ENCODE measurements around the gene RNF133. TPM values are rescaled to one million over a fixed set of nuclear protein-coding genes. Genes with fewer than 3 reads are reported as not detected.

Gene RNF133
- not detected in 2 replicates for total RNA-seq
- total RNA-seq (2013) = not detected
- polyA plus RNA-seq = not detected in 2 replicates
- not detected in 2 replicates for polyA minus RNA-seq

- Histone ChIP-seq H3K79me2 (ENCODE audit: control insufficient read depth, insufficient read depth, low read length) (no peaks in the 10 kb centered on the region), H3K27me3 (replicated peaks in 1 of 4; ENCODE audit: control extremely low read depth in 1 of 4, control insufficient read depth in 3 of 4, insufficient read depth in 4 of 4, low read length in 3 of 4) (no peaks in the 10 kb centered on the region), H2AFZ (ENCODE audit: insufficient read depth, low read depth, low read length, poor library complexity, severe bottlenecking) (no peak within 1 kb of the TSS), H3K27ac (ENCODE audit: low read length in 2 of 2) (no peak within 1 kb of the TSS), H3K9me3 (ENCODE audit: control extremely low read depth in 1 of 3, control insufficient read depth in 2 of 3, insufficient read depth in 1 of 3, low read length in 2 of 3) (peaks cover 0 to 3% (median 0%) of the 10 kb centered on the region in 3 donors), H4K20me1 (ENCODE audit: control insufficient read depth, insufficient read depth, low read length, poor library complexity, severe bottlenecking) (no peaks in the 10 kb centered on the region), H3K4me2 (replicated peaks; ENCODE audit: low read depth, low read length, poor library complexity, severe bottlenecking) (no peak within 1 kb of the TSS), H3K4me3 (ENCODE audit: control extremely low read depth in 1 of 5, extremely low read depth in 1 of 5, insufficient read depth in 1 of 5, low read depth in 2 of 5, low read length in 4 of 5) (no peak within 1 kb of the TSS), H3K4me1 (ENCODE audit: control insufficient read depth in 2 of 2, insufficient read depth in 2 of 2, low read length in 2 of 2) (no peaks in the 10 kb centered on the region), H3K9ac (ENCODE audit: low read length) (no peak within 1 kb of the TSS), H3K36me3 (replicated peaks in 1 of 2; ENCODE audit: control extremely low read depth in 1 of 2, control insufficient read depth in 1 of 2, extremely low read depth in 1 of 2, insufficient read depth in 2 of 2, low read length in 1 of 2) (no peaks in the 10 kb centered on the region)
- Mint-ChIP-seq H3K27me3 (no peaks in the 10 kb centered on the region), H3K27ac (no peak within 1 kb of the TSS), H3K4me1 (no peaks in the 10 kb centered on the region), H3K4me3 (no peak within 1 kb of the TSS), H3K9me3 (ENCODE audit: insufficient read depth) (peaks cover 4% of the 10 kb centered on the region)
- TF ChIP-seq EZH2 (IDR thresholded peaks at IDR 0.05; ENCODE audit: borderline replicate concordance, insufficient read depth, low read depth, low read length, poor library complexity, severe bottlenecking) (no peak), CTCF (IDR thresholded peaks at IDR 0.05) (no peak)
- ATAC-seq (ENCODE audit: low read depth) (no peak), DNase-seq (no peak)
- intact Hi-C loops (cut with micrococcal nuclease) = no loop called here
- ChIA-PET POLR2A (no interaction called here), CTCF (interaction anchor here (0.6 kb wide), 1 partner anchor 293 kb away, joined by 4 read pairs; no protein-coding TSS in a partner anchor)
These were observed at the start of gene RNF133 for GRCh38 chr7:122699017-122699416. Gene RNF133, minus strand, starts transcription at chr7:122699117. Its CDS starts 199 bp downstream, at chr7:122698918.

GRCh38 chr7:122748195-122748594 is 49.3 kb upstream of the RNF133 start:
- Histone ChIP-seq H3K79me2 (ENCODE audit: control insufficient read depth, insufficient read depth, low read length) (no peaks in the 10 kb centered on the region), H3K27me3 (replicated peaks in 1 of 4; ENCODE audit: control extremely low read depth in 1 of 4, control insufficient read depth in 3 of 4, insufficient read depth in 4 of 4, low read length in 3 of 4) (no peaks in the 10 kb centered on the region), H3K4me2 (replicated peaks; ENCODE audit: low read depth, low read length, poor library complexity, severe bottlenecking) (no peak overlapping the region), H3K9ac (ENCODE audit: low read length) (no peak overlapping the region), H3K36me3 (replicated peaks in 1 of 2; ENCODE audit: control extremely low read depth in 1 of 2, control insufficient read depth in 1 of 2, extremely low read depth in 1 of 2, insufficient read depth in 2 of 2, low read length in 1 of 2) (no peaks in the 10 kb centered on the region), H4K20me1 (ENCODE audit: control insufficient read depth, insufficient read depth, low read length, poor library complexity, severe bottlenecking) (no peaks in the 10 kb centered on the region), H3K4me1 (ENCODE audit: control insufficient read depth in 2 of 2, insufficient read depth in 2 of 2, low read length in 2 of 2) (no peaks in the 10 kb centered on the region), H2AFZ (ENCODE audit: insufficient read depth, low read depth, low read length, poor library complexity, severe bottlenecking) (no peak overlapping the region), H3K4me3 (ENCODE audit: control extremely low read depth in 1 of 5, extremely low read depth in 1 of 5, insufficient read depth in 1 of 5, low read depth in 2 of 5, low read length in 4 of 5) (no peak overlapping the region), H3K9me3 (ENCODE audit: control extremely low read depth in 1 of 3, control insufficient read depth in 2 of 3, insufficient read depth in 1 of 3, low read length in 2 of 3) (no peaks in the 10 kb centered on the region), H3K27ac (ENCODE audit: low read length in 2 of 2) (no peak overlapping the region)
- Mint-ChIP-seq H3K27ac (no peak overlapping the region), H3K4me1 (no peaks in the 10 kb centered on the region), H3K9me3 (ENCODE audit: insufficient read depth) (no peaks in the 10 kb centered on the region), H3K27me3 (no peaks in the 10 kb centered on the region), H3K4me3 (no peak overlapping the region)
- DNase-seq (no peak), ATAC-seq (ENCODE audit: low read depth) (no peak)
- TF ChIP-seq EZH2 (IDR thresholded peaks at IDR 0.05; ENCODE audit: borderline replicate concordance, insufficient read depth, low read depth, low read length, poor library complexity, severe bottlenecking) = no peak
- TF ChIP-seq CTCF (IDR thresholded peaks at IDR 0.05) = no peak
- intact Hi-C loops (cut with micrococcal nuclease) = no loop called here
- 100% methylated on average over 1 of the region's 2 CpGs for WGBS (ENCODE audit: insufficient coverage)
- CTCF ChIA-PET = no interaction called here
- POLR2A ChIA-PET = no interaction called here

Data from B cell (primary cell).